ACHN (cell line): ENCODE data around the gene PTPRQ.

ENCODE experiments used
- DNase-seq: peaks from one replicate; pipeline ENCODE4 v3.0.0-alpha.2; 2015
- in situ Hi-C: cut with HindIII; loops from 2 replicates; pipeline ENCODE4 v1.10.0; 2017; ENCODE audit warnings: low sequenced_read_pairs, low pct_ligation_motif_present, low pct_unique_long_range_greater_than_20kb

Gene PTPRQ

GRCh38 chr12:80677994-80678393 is 234.0 kb downstream of the PTPRQ start:
- in situ Hi-C loops: no loop called here
- DNase-seq: no peak

- in situ Hi-C loops: no loop called here
- no peak for DNase-seq
These were observed 235.5 kb downstream of the PTPRQ start for GRCh38 chr12:80679346-80680131.

GRCh38 chr12:80681287-80681686 is 237.3 kb downstream of the PTPRQ start:
- in situ Hi-C loops: no loop called here
- DNase-seq: no peak

- in situ Hi-C loops: no loop called here
- DNase-seq: no peak
These were observed 237.8 kb downstream of the PTPRQ start for GRCh38 chr12:80681786-80682185.

- in situ Hi-C loops: no loop called here
- no peak for DNase-seq
These were observed 240.1 kb downstream of the PTPRQ start for GRCh38 chr12:80684077-80684495.

GRCh38 chr12:80690090-80690489 is 246.1 kb downstream of the PTPRQ start:
- DNase-seq: no peak

GRCh38 chr12:80690513-80690912 is 246.5 kb downstream of the PTPRQ start:
- DNase-seq: no peak
- in situ Hi-C loops: no loop called here

More at GRCh38 chr12:80690090-80690489, 246.1 kb downstream of the PTPRQ start:
- in situ Hi-C loops: no loop called here

- DNase-seq: no peak
- in situ Hi-C loops: no loop called here
These were observed 248.1 kb downstream of the PTPRQ start for GRCh38 chr12:80692114-80692513.

GRCh38 chr12:80697270-80697887 is 253.3 kb downstream of the PTPRQ start:
- in situ Hi-C loops: no loop called here
- DNase-seq: no peak

- in situ Hi-C loops: no loop called here
- DNase-seq: no peak
These were observed 254.2 kb downstream of the PTPRQ start for GRCh38 chr12:80698256-80698655.

GRCh38 chr12:80698847-80699542 is 255.0 kb downstream of the PTPRQ start:
- in situ Hi-C loops: no loop called here
- no peak for DNase-seq

GRCh38 chr12:80700327-80700726 is 256.3 kb downstream of the PTPRQ start:
- no peak for DNase-seq
- in situ Hi-C loops: no loop called here

GRCh38 chr12:80701388-80701787 is 257.4 kb downstream of the PTPRQ start:
- in situ Hi-C loops: no loop called here
- no peak for DNase-seq

GRCh38 chr12:80702889-80703805 is 259.1 kb downstream of the PTPRQ start:
- DNase-seq: peak; percentile 68
- in situ Hi-C loops: no loop called here

GRCh38 chr12:80704420-80704819 is 260.4 kb downstream of the PTPRQ start:
- no peak for DNase-seq
- in situ Hi-C loops: no loop called here

- in situ Hi-C loops: no loop called here
- DNase-seq: no peak
These were observed 263.2 kb downstream of the PTPRQ start, which contains the start of gene MYF6 for GRCh38 chr12:80707126-80707829. TSS of gene MYF6 (plus strand) at chr12:80707634. CDS start at chr12:80707720, 86 bp downstream.

GRCh38 chr12:80707830-80708258 is 263.8 kb downstream of the PTPRQ start:
- in situ Hi-C loops: no loop called here

More at GRCh38 chr12:80707830-80708258, 263.8 kb downstream of the PTPRQ start:
- no peak for DNase-seq
